ENCODE results near the gene CACHD1. TPM values are rescaled to one million over a fixed set of nuclear protein-coding genes. Genes with fewer than 3 reads are reported as not detected.
A peak's percentile ranks its signal among the peaks of the same experiment; 100 is the strongest.

The CACHD1 gene
- total RNA-seq, 1 donor from 2014 or later, result 24.1 TPM

- no peaks in the 10 kb centered on the region for H3K9me3 Mint-ChIP-seq
- no peak for DNase-seq (ENCODE audit: low spot score in 2 of 2, unreplicated experiment in 2 of 2)
- no peaks in the 10 kb centered on the region for H3K36me3 Mint-ChIP-seq
- H3K4me3 Mint-ChIP-seq, result no peak overlapping the region
- H3K27ac Mint-ChIP-seq, result no peak overlapping the region
- H3K4me1 Mint-ChIP-seq, result peaks cover 64% of the 10 kb centered on the region
- no peaks in the 10 kb centered on the region for H3K27me3 Mint-ChIP-seq (ENCODE audit: low read depth)
- no peak for TF ChIP-seq CTCF (IDR thresholded peaks at IDR 0.05; ENCODE audit: unreplicated experiment)
These were observed 54.7 kb downstream of the CACHD1 start for GRCh38 chr1:64524614-64525013.

- Mint-ChIP-seq H3K36me3 (no peaks in the 10 kb centered on the region), H3K9me3 (no peaks in the 10 kb centered on the region), H3K4me3 (no peak overlapping the region), H3K4me1 (peaks cover 58% of the 10 kb centered on the region), H3K27me3 (ENCODE audit: low read depth) (no peaks in the 10 kb centered on the region), H3K27ac (peak overlapping the region; percentile 47)
- no peak for TF ChIP-seq CTCF (IDR thresholded peaks at IDR 0.05; ENCODE audit: unreplicated experiment)
- no peak for DNase-seq (ENCODE audit: low spot score in 2 of 2, unreplicated experiment in 2 of 2)
These were observed 55.3 kb downstream of the CACHD1 start for GRCh38 chr1:64525116-64525686.

- no peak for TF ChIP-seq CTCF (IDR thresholded peaks at IDR 0.05; ENCODE audit: unreplicated experiment)
- H3K9me3 Mint-ChIP-seq, result no peaks in the 10 kb centered on the region
- no peak overlapping the region for H3K4me3 Mint-ChIP-seq
- H3K27me3 Mint-ChIP-seq (ENCODE audit: low read depth), result no peaks in the 10 kb centered on the region
- no peak for DNase-seq (ENCODE audit: low spot score in 2 of 2, unreplicated experiment in 2 of 2)
- H3K4me1 Mint-ChIP-seq, result peaks cover 59% of the 10 kb centered on the region
- no peaks in the 10 kb centered on the region for H3K36me3 Mint-ChIP-seq
- H3K27ac Mint-ChIP-seq, result peak overlapping the region; percentile 51
These were observed 56.4 kb downstream of the CACHD1 start for GRCh38 chr1:64526312-64526711.

- H3K27me3 Mint-ChIP-seq (ENCODE audit: low read depth), result no peaks in the 10 kb centered on the region
- no peaks in the 10 kb centered on the region for H3K36me3 Mint-ChIP-seq
- no peak for TF ChIP-seq CTCF (IDR thresholded peaks at IDR 0.05; ENCODE audit: unreplicated experiment)
- no peak for DNase-seq (ENCODE audit: low spot score in 2 of 2, unreplicated experiment in 2 of 2)
- peaks cover 59% of the 10 kb centered on the region for H3K4me1 Mint-ChIP-seq
- H3K4me3 Mint-ChIP-seq, result no peak overlapping the region
- no peaks in the 10 kb centered on the region for H3K9me3 Mint-ChIP-seq
- H3K27ac Mint-ChIP-seq, result peak overlapping the region; percentile 58
These were observed 57.2 kb downstream of the CACHD1 start for GRCh38 chr1:64527165-64527564.

- no peaks in the 10 kb centered on the region for H3K36me3 Mint-ChIP-seq
- no peaks in the 10 kb centered on the region for H3K9me3 Mint-ChIP-seq
- peaks cover 55% of the 10 kb centered on the region for H3K4me1 Mint-ChIP-seq
- H3K27me3 Mint-ChIP-seq (ENCODE audit: low read depth), result no peaks in the 10 kb centered on the region
- H3K4me3 Mint-ChIP-seq, result no peak overlapping the region
- no peak for DNase-seq (ENCODE audit: low spot score in 2 of 2, unreplicated experiment in 2 of 2)
- TF ChIP-seq CTCF (IDR thresholded peaks at IDR 0.05; ENCODE audit: unreplicated experiment), result no peak
- no peak overlapping the region for H3K27ac Mint-ChIP-seq
These were observed 57.9 kb downstream of the CACHD1 start for GRCh38 chr1:64527786-64528185.
